Measurements from ENCODE around the gene CRABP2.

CRABP2 gene

GRCh38 chr1:156708218-156708661, 2.9 kb upstream of the CRABP2 start:
- no peak for DNase-seq

- DNase-seq = no peak
Measured at GRCh38 chr1:156707417-156708217, 2.2 kb upstream of the CRABP2 start.

- no peak for DNase-seq
Measured at GRCh38 chr1:156706657-156707416, 1.5 kb upstream of the CRABP2 start.

GRCh38 chr1:156705918-156706656, 704 bp upstream of the CRABP2 start:
- DNase-seq = peak; percentile 65

- peak; percentile 40 for DNase-seq
Measured at GRCh38 chr1:156704930-156705320, 458 bp downstream of the CRABP2 start.

GRCh38 chr1:156704166-156704711, 1.1 kb downstream of the CRABP2 start:
- no peak for DNase-seq

- DNase-seq = no peak
Measured at GRCh38 chr1:156703741-156704140, 1.6 kb downstream of the CRABP2 start.

DNA sequence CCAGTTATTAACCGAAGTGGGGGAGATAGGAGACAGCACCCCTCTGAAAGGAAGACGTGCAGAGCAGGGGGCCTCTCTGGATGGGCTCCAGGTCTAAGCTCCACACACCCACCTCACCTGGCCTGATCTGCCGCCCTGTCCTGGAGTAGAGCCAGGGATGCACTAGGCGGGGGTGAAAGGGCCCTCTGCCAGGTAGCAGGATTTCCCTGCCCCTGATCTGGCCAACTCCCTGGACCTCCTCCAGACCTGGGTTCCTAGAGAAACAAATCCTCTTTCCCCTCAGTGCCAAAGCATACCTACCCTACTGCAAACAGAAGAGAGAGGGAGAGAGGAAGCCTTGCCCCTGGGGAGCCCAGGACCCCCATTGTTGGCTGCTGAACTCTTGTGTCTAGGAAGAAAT, 2.0 kb downstream of the CRABP2 start:
- no peak for DNase-seq

- DNase-seq = no peak
Measured at GRCh38 chr1:156700736-156701531, 4.4 kb downstream of the CRABP2 start.

DNA sequence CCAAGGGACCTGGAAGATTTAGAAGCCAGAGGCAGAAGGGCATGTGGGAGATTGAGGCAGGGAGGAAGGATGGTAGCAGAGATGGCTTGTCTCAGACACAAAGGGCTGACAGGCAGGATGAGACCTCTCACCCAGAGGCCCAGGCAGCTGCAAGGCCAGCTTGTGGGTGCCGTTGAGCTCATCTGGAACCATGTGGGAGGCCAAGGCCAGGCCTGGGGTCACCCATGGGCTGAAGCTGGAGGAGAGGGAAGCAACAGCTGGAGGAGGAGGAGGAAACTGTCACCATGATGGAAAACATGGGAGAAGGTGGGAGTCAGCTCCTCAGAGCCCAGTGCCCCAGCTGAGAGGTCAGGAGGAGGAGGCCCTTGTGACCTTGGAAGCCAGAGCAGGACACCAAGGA, 6.4 kb downstream of the CRABP2 start:
- DNase-seq = no peak

DNA sequence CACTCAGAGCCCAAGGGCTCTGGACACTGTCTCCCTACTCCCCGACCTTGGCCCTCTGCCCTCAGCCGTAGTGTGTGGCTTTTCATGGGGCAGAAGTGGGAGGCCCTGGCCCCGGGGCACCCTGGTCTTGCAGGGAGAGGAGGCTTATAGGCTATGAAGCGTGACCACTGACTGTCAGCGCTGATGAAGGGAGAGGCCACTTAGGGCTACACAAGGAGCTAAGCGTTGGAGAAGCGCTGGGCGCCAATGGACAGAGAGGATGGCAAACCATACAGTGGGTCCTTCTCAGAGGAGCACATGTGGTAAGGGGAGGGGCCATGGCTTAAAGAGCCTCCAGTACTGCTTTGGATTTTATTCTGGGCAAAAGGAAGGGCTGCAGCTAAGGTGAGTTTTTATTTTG, 7.9 kb downstream of the CRABP2 start:
- no peak for DNase-seq

DNA sequence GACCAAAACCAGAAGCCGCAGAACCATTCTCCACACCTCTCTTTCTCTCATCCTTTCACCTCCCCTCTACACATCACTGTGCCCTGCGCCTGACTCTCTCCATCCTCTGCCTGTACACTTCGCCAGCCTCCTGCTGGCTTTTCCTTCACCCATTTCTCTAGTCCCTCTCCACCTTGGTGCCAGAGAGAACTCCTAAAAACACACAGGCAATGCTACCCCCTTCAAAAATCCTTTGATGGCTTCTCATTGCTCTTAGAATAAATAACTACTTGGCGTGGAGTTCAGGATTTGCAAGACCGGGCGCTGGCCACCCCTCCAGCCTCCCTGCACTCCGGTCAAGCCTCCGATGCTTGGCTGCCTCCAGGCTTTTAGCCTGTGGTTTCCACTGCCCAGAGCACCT, 8.6 kb downstream of the CRABP2 start:
- no peak for DNase-seq

DNA sequence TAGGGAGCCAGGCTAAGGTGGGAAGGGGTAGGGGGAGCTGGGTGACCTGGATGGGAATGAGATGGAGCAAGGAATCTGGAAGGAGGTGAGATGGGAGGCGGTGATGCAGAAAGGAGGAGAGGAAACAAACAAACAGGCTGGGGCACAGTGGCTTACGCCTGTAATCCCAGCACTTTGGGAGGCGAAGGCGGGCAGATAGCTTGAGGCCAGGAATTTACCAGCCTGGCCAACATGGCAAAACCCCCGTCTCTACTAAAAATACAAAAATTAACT, 10.8 kb downstream of the CRABP2 start:
- no peak for DNase-seq

GRCh38 chr1:156693848-156694689, 11.3 kb downstream of the CRABP2 start:
- DNase-seq = no peak

DNA sequence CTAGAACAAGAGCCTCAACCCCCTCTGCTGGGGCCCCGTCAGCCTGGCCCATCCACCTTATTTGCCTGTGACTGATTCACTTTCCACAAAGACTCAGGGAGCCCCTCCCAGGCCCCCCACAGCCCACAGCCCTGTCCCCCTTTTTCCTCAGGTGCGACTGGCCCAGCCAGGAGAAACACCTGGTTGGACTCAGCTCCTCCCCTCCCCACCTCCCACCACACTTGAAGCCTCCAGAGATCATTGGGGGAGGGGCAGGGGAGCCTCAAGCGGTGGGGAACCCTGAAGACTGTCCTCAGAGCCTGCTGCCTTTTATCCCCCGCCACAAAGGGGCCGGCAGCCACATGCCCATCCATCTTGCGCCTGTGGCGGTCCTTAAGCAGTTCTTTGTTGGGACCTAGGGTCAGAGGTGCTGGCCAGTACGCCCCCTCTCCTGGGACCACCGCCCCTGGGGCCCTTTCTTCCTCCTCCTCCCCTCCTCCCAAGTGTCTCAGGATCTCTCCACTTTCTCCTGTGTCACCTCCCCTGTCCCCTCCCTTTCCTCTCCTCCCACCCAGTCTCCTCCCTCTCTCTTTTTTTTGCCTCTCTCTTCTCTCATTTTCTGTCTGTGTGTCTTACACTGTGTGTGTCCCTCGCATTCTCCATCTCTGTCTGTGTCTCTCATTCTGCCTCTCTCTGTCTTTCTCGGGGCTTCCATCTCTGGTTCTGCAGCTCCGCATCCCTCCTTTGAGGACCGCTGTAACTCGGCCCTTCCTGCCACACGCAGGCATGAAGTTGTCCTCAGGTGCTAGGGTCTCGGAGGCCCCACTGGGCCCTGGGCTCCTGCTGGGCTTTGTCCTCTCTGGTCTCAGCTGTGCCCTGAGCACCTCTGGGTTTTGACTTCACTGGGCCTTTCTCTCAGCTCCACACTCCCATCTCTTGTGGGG, 12.2 kb downstream of the CRABP2 start:
- no peak for DNase-seq

DNA sequence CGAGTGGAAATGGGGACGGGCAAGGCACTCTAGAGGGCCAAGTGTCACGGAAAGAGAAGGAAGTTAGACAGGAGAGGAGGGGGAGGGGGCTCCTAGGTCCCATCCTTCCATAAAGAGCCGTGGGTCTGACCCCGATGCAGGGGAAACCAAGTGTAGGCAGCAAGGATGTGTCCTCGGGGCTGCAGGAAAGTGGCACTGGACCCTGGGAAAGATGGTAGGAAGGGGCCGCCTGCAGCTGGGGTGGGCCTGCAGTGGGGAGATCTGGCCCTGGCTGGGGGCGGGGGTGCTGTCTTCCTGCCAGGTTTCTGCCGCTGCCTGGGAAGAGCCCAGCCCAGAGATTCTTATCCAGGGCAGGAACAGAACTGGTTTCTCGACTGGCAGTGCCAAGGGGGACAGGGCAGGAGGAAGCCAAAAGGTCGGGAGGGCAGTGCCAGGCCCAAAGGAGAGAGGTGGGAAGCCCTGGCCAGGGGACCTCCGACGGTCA, 12.9 kb downstream of the CRABP2 start:
- DNase-seq = no peak

DNA sequence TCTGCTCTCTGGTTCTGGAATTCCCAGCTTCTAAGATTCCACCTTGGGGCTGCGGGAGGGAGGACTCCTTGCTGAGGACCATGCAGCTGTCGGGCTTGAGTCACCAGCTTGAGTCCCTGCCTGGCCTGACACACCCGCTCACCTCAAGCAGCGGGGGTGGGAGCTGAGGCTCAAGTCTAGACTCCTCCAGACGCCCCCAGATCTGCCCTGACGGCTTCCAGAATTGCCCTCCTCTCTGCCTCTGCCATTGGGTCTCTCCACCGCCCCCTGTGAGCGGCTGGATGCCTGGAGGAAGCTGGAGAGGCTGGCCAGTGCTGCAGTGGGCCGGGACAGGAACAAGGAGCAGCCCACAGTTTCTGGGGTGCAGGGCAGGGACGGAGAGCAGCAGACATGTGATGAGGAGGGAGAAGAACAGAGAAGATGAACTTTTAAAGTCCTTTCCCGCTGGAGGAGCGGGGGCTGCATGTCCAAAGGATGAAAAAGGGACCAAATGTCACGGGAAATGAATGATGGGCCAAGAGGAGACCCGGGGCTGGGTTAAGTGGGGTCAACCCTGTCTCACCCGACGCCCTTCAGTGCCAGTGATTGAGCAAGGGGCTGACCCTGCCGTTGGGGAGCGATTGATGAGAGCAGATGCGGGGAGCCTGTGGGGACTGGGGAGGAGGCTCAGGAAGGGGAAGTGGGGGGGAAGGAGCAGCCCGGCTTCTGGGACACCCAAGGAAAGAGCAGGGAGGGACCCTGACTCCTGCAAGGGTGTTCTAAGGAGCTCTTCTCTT, 13.5 kb downstream of the CRABP2 start:
- no peak for DNase-seq

- DNase-seq = no peak
Measured at GRCh38 chr1:156691191-156691590, 14.2 kb downstream of the CRABP2 start.

DNA sequence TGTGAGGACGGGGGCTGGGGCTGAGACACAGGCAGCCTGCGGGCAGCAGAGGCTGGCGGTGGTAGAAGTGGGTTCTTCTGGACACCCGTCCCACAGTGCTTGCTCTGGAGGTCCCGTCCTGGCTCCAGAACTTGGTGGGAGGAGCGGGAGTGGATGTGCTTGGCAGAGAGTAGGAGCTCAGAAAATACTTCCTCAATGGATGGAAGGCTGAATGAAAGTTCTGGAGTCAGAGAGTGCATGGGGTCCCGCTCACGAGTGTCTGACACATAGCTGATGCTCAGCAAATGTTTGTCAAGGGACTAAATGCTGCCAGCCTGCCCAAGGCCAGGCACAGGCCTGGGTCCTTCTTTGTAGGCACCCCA, 14.7 kb downstream of the CRABP2 start:
- no peak for DNase-seq

Data from activated CD4-positive, alpha-beta T cell treated with anti-CD3 and anti-CD28 coated beads, Interleukin-2, Interleukin-6, amounts not matched to agents 100 ng/mL and 50 ng/mL, durations not matched to agents 16 hours and 8 hours (primary cell).